Gastrocnemius medialis (tissue), 4 donors: ENCODE results near the gene SCARB2. TPM values are rescaled to one million over a fixed set of nuclear protein-coding genes. Genes with fewer than 3 reads are reported as not detected.
A peak's percentile ranks its signal among the peaks of the same experiment; 100 is the strongest.

ENCODE experiments used
- ATAC-seq, 2 donors: fragments of 150-250 bp; one replicate each; pipeline ENCODE4 v1.9.1; 2016
- DNase-seq, 2 donors: peaks; one replicate each; pipeline ENCODE4 v3.0.0-alpha.2; 2019
- H3K27ac ChIP-seq, 4 donors: fragments of 200-600 bp; sonication (generic); 1 replicate in 1 of 4; 2 replicates in 3 of 4; pipeline ENCODE4 v1.5.1; 2016 to 2018; ENCODE audit warnings: mild to moderate bottlenecking in 2 of 4, moderate library complexity in 1 of 4
- H3K27me3 ChIP-seq, 3 donors: fragments of 200-600 bp; sonication (generic) in 2 of 3; 1 replicate in 1 of 3; 2 replicates in 2 of 3; pipeline versions ENCODE4 v1.5.1 to v1.6.0; 2016 to 2019; ENCODE audit warnings: mild to moderate bottlenecking in 1 of 3, moderate library complexity in 1 of 3
- H3K36me3 ChIP-seq, 2 donors: fragments of 200-600 bp; sonication (generic) in 1 of 2; one replicate each; pipeline ENCODE4 v1.5.1; 2017 to 2018
- H3K4me1 ChIP-seq, 2 donors: fragments of 200-600 bp; sonication (generic) in 1 of 2; one replicate each; pipeline ENCODE4 v1.5.1; 2016 to 2017; ENCODE audit warnings: mild to moderate bottlenecking in 2 of 2
- H3K4me3 ChIP-seq, 4 donors: fragments of 200-600 bp; sonication (generic) in 3 of 4; 1 replicate in 1 of 4; 2 replicates in 3 of 4; pipeline ENCODE4 v1.5.1; 2016 to 2019; ENCODE audit warnings: mild to moderate bottlenecking in 2 of 4
- H3K9me3 ChIP-seq, 3 donors: fragments of 200-600 bp; sonication (generic) in 2 of 3; 1 replicate in 1 of 3; 2 replicates in 2 of 3; pipeline ENCODE4 v1.5.1; 2016 to 2019
- POLR2A ChIP-seq, 2 donors: fragments of 450-650 bp; IDR thresholded peaks; one replicate each; pipeline ENCODE4 v1.6.1; 2017; ENCODE audit warnings: antibody characterized with exemption in 2 of 2, mild to moderate bottlenecking in 2 of 2, moderate library complexity in 2 of 2
- in situ Hi-C, 4 donors: fragments of 200-750 bp; cut with MboI; loops; one replicate each; pipeline versions ENCODE4 v1.15.0 to v1.8.0; 2017; ENCODE audit warnings: low sequenced_read_pairs in 4 of 4
- intact Hi-C: fragments of 100-400 bp; cut with DNase I; formaldehyde crosslinking; loops from one replicate; pipeline ENCODE4 v1.15.1; 2023; ENCODE audit warnings: low total_unique reads
- total RNA-seq, 4 donors: library from RNA; depleted of rRNA; stranded (reverse); fragments of >200 nt; gene quantifications; one replicate each; pipeline versions ENCODE4 v1.1.0 to v1.2.3, GENCODE V29; 2016
- TF ChIP-seq, protein P1 (sequence below), 5 experiments: fragments of 450-650 bp in 3 of 5; fragments of 200-600 bp in 2 of 5; sonication (generic) in 2 of 5; IDR thresholded peaks in 4 of 5; conservative IDR thresholded peaks in 1 of 5; 1 replicate in 4 of 5; 2 replicates in 1 of 5; pipeline ENCODE4 v1.5.1; 2016 to 2019; ENCODE audit warnings: antibody characterized with exemption in 5 of 5, mild to moderate bottlenecking in 3 of 5, moderate library complexity in 3 of 5

Gene SCARB2
- total RNA-seq, 4 donors from 2014 or later = 91.3 to 292 (median 186) TPM

DNA sequence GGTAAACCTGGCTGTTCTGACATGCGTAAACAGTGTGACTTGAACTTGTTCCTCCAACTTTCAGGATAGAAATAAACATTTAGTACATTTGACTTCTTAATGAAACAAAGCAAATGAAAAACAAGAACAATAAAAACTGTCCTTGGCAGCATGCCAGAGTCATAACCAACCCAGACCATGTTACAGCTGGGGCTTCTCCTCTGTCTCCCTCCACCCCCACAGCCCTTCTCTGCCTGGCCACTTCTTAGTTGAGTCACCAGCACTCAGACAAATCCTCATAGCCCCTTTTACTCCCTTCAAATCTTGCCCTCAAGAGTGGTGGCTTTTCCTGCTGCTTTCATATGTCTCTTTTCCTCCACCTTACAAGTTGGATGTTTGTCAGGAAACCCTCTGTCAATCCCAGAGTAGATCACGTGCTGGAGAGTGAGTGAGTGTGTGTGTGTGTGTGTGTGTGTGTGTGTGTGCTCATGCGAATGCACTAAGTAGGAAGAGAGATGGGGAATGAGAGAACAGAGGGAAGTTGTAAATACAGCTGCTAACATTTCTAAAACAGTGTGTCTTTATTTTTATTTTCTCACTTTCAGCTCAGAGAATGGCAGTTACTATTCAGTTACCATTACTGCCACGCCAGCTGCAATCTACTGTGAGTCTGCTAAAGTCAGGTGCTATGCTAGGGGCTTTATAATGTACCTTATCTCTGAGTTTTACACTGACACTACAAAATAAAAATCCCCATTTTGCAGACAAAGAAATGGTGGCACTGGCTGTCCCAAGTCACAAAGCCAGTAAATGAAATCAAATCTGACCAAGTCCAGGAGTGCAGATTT is 15.0 kb downstream of the SCARB2 start:
- Histone ChIP-seq H3K27me3 (no peaks in the 10 kb centered on the region), H3K9me3 (no peaks in the 10 kb centered on the region), H3K4me3 (peak overlapping the region in 3 of 4 donors; percentile 9 to 39 (median 15)), H3K4me1 (peaks cover 94 to 97% of the 10 kb centered on the region in 2 donors), H3K36me3 (peaks cover 0 to 14% of the 10 kb centered on the region in 2 donors), H3K27ac (peak overlapping the region; percentile 90 to 97 (median 96))
- intact Hi-C loops = loop anchor here (2.0 to 10.0 kb wide), 5 partner anchors 16 to 746 kb away; partner anchors contain the start of genes G3BP2, SEPTIN11 and STBD1
- TF ChIP-seq POLR2A (IDR thresholded peaks at IDR 0.05) = no peak
- TF ChIP-seq, protein P1, sequence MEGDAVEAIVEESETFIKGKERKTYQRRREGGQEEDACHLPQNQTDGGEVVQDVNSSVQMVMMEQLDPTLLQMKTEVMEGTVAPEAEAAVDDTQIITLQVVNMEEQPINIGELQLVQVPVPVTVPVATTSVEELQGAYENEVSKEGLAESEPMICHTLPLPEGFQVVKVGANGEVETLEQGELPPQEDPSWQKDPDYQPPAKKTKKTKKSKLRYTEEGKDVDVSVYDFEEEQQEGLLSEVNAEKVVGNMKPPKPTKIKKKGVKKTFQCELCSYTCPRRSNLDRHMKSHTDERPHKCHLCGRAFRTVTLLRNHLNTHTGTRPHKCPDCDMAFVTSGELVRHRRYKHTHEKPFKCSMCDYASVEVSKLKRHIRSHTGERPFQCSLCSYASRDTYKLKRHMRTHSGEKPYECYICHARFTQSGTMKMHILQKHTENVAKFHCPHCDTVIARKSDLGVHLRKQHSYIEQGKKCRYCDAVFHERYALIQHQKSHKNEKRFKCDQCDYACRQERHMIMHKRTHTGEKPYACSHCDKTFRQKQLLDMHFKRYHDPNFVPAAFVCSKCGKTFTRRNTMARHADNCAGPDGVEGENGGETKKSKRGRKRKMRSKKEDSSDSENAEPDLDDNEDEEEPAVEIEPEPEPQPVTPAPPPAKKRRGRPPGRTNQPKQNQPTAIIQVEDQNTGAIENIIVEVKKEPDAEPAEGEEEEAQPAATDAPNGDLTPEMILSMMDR (IDR thresholded peaks at IDR 0.05 in 4 of 5, conservative IDR thresholded peaks at IDR 0.05 in 1 of 5) = no peak
- DNase-seq (peak; percentile 74 to 77), ATAC-seq (peak; percentile 41)
- in situ Hi-C loops = loop anchor here (10.0 to 25.0 kb wide), 3 partner anchors 96 to 764 kb away; partner anchors contain the start of gene STBD1 (in 3 of the 4)

DNA sequence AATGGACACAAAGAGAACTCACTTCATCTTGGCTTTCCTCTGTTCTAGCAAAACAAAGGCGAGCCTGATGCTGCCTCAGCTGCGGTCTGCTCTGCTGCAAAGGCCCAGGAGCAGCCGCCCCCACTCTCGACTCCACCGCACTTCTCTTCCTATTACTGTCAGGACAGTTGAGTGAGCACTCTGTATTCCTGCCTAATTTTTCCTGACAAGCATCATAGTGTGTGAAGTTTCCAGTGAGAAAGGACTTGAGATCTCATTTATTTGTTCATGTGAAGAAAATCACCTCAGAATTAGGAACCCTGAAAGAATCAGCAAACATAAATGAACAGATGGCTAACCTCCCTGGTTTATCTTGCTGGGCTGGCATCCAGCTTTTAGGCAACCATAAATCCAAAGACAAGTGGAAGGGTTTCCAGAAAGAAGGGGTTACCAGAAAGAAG is 15.6 kb downstream of the SCARB2 start:
- H3K9me3 ChIP-seq = no peaks in the 10 kb centered on the region
- H3K4me1 ChIP-seq = peaks cover 95 to 97% of the 10 kb centered on the region in 2 donors
- peak overlapping the region in 2 of 4 donors; percentile 9 to 39 for H3K4me3 ChIP-seq
- in situ Hi-C loops (loop anchor here (10.0 to 25.0 kb wide), 3 partner anchors 97 to 764 kb away; partner anchors contain the start of gene STBD1 (in 3 of the 4)), intact Hi-C loops (loop anchor here (2.0 to 10.0 kb wide), 5 partner anchors 17 to 747 kb away; partner anchors contain the start of genes G3BP2, SEPTIN11 and STBD1)
- DNase-seq = peak; percentile 53 to 62
- no peaks in the 10 kb centered on the region for H3K27me3 ChIP-seq
- H3K27ac ChIP-seq = peak overlapping the region; percentile 90 to 97 (median 96)
- ATAC-seq = peak in 1 of 2 donors; percentile 12
- peaks cover 0 to 21% of the 10 kb centered on the region in 2 donors for H3K36me3 ChIP-seq
- TF ChIP-seq POLR2A (IDR thresholded peaks at IDR 0.05) = no peak
- TF ChIP-seq, protein P1 (IDR thresholded peaks at IDR 0.05 in 4 of 5, conservative IDR thresholded peaks at IDR 0.05 in 1 of 5) = no peak

DNA sequence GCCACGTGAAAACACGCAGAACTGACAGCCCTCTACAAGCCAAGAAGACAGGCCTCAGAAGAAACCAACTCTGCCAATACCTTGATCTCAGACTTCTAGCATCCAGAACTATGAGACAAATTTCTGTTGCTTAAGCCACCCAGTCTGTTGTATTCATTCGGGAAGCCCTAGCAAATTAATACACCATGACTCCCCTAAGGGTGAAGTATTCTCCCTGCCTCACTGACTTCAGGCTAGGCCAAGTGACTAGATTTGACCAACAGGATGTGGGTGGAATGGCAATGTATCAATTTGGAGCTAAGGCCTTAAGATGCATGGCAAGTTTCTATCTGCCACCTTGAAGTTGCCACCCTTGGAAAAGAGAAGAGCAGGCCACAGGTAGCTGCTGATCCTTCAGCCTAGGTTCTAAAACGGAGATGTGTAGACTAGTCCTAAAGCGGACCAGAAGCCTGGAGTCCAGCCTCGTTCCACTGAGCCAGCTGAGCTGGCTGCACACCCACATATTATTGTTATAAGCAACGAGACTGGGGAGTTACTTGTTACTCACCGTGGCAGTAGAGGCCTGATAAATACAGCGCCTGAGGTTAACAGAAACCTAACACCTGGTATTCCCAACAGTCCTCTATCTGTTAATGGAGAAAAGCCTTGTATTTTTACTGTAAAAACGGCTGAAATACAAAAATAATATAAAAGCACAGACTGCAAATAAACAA is 16.4 kb downstream of the SCARB2 start:
- in situ Hi-C loops = loop anchor here (10.0 to 25.0 kb wide), 3 partner anchors 98 to 765 kb away; partner anchors contain the start of gene STBD1 (in 3 of the 4)
- Histone ChIP-seq H3K4me1 (peaks cover 90 to 97% of the 10 kb centered on the region in 2 donors), H3K27ac (peak overlapping the region; percentile 90 to 97 (median 96)), H3K27me3 (no peaks in the 10 kb centered on the region), H3K4me3 (peak overlapping the region in 1 of 4 donors; percentile 39), H3K9me3 (no peaks in the 10 kb centered on the region), H3K36me3 (peaks cover 0 to 26% of the 10 kb centered on the region in 2 donors)
- TF ChIP-seq POLR2A (IDR thresholded peaks at IDR 0.05) = no peak
- TF ChIP-seq, protein P1 (IDR thresholded peaks at IDR 0.05 in 4 of 5, conservative IDR thresholded peaks at IDR 0.05 in 1 of 5) = no peak
- no peak for ATAC-seq
- intact Hi-C loops = loop anchor here (5.0 to 10.0 kb wide), 4 partner anchors 110 to 748 kb away; partner anchors contain the start of genes G3BP2, SEPTIN11 and STBD1
- DNase-seq = no peak

DNA sequence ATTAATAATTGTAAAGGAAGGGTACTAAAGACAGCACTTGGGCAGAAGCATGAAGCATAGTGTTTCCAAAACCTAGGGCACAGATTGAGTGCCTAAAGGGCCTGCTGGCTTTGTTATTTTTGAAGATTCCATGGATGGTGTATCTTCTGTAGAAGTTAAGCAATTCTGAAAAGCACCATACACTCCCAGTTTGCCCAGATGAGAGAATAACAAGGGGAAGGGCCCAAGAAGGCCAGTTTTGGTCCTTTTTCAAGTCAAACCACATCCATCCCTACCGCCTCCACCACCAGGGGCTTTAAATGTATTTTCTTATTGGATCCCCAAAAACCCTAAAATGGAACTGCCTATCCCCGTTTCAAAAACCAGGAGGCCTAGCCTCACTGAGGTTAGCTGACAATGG is 17.2 kb downstream of the SCARB2 start:
- intact Hi-C loops = loop anchor here (5.0 to 10.0 kb wide), 4 partner anchors 111 to 748 kb away; partner anchors contain the start of genes G3BP2, SEPTIN11 and STBD1

More for the DNA sequence above, 17.2 kb downstream of the SCARB2 start:
- Histone ChIP-seq H3K27me3 (no peaks in the 10 kb centered on the region), H3K4me3 (no peak overlapping the region), H3K4me1 (peaks cover 82 to 94% of the 10 kb centered on the region in 2 donors), H3K27ac (peak overlapping the region; percentile 90 to 97 (median 96)), H3K36me3 (peaks cover 0 to 27% of the 10 kb centered on the region in 2 donors), H3K9me3 (no peaks in the 10 kb centered on the region)
- TF ChIP-seq, protein P1 (IDR thresholded peaks at IDR 0.05 in 4 of 5, conservative IDR thresholded peaks at IDR 0.05 in 1 of 5) = no peak
- in situ Hi-C loops = loop anchor here (10.0 to 25.0 kb wide), 3 partner anchors 98 to 766 kb away; partner anchors contain the start of gene STBD1 (in 3 of the 4)
- DNase-seq (no peak), ATAC-seq (no peak)
